ENCODE measurements around the gene PALM.
"Not testable (repeated sequence)": the region's sequence is repeated elsewhere in the genome, so short reads cannot be mapped to it uniquely, and the experiment has no call there.

The PALM gene

GRCh38 chr19:726993-727956 lies 18.5 kb downstream of the PALM start:
- TF ChIP-seq CTCF (IDR thresholded peaks at IDR 0.05; ENCODE audit: extremely low read depth, insufficient read depth, missing control alignments): no peak
- in situ Hi-C loops (cut with MboI; ENCODE audit: low pct_unique_long_range_greater_than_20kb, low sequenced_read_pairs, unreplicated experiment): loop anchor here (25.0 kb wide), 1 partner anchor 140 kb away; the partner anchor contains the start of gene HCN2
- no peak for DNase-seq (ENCODE audit: low spot score)

- in situ Hi-C loops (cut with MboI; ENCODE audit: low pct_unique_long_range_greater_than_20kb, low sequenced_read_pairs, unreplicated experiment): loop anchor here (25.0 kb wide), 1 partner anchor 141 kb away; the partner anchor contains the start of gene HCN2
- no peak for TF ChIP-seq CTCF (IDR thresholded peaks at IDR 0.05; ENCODE audit: extremely low read depth, insufficient read depth, missing control alignments)
- no peak for DNase-seq (ENCODE audit: low spot score)
Measured at GRCh38 chr19:728011-728410, 19.3 kb downstream of the PALM start.

GRCh38 chr19:729564-729963 lies 20.8 kb downstream of the PALM start:
- in situ Hi-C loops (cut with MboI; ENCODE audit: low pct_unique_long_range_greater_than_20kb, low sequenced_read_pairs, unreplicated experiment): loop anchor here (25.0 kb wide), 1 partner anchor 142 kb away; the partner anchor contains the start of gene HCN2
- DNase-seq (ENCODE audit: low spot score): not testable (repeated sequence)

- no peak for DNase-seq (ENCODE audit: low spot score)
- no peak for TF ChIP-seq CTCF (IDR thresholded peaks at IDR 0.05; ENCODE audit: extremely low read depth, insufficient read depth, missing control alignments)
- in situ Hi-C loops (cut with MboI; ENCODE audit: low pct_unique_long_range_greater_than_20kb, low sequenced_read_pairs, unreplicated experiment): loop anchor here (25.0 kb wide), 1 partner anchor 143 kb away; the partner anchor contains the start of gene HCN2
Measured at GRCh38 chr19:729965-730668, 21.4 kb downstream of the PALM start.

- in situ Hi-C loops (cut with MboI; ENCODE audit: low pct_unique_long_range_greater_than_20kb, low sequenced_read_pairs, unreplicated experiment): loop anchor here (25.0 kb wide), 1 partner anchor 144 kb away; the partner anchor contains the start of gene HCN2
- no peak for TF ChIP-seq CTCF (IDR thresholded peaks at IDR 0.05; ENCODE audit: extremely low read depth, insufficient read depth, missing control alignments)
- DNase-seq (ENCODE audit: low spot score): no peak
Measured at GRCh38 chr19:731000-731399, 22.3 kb downstream of the PALM start.

- DNase-seq (ENCODE audit: low spot score): no peak
- in situ Hi-C loops (cut with MboI; ENCODE audit: low pct_unique_long_range_greater_than_20kb, low sequenced_read_pairs, unreplicated experiment): loop anchor here (25.0 kb wide), 1 partner anchor 145 kb away; the partner anchor contains the start of gene HCN2
- TF ChIP-seq CTCF (IDR thresholded peaks at IDR 0.05; ENCODE audit: extremely low read depth, insufficient read depth, missing control alignments): no peak
Measured at GRCh38 chr19:732148-733069, 23.7 kb downstream of the PALM start.

Measured in GM13977 (cell line).